ENCODE data around the gene IRX5.
A peak's percentile ranks its signal among the peaks of the same experiment; 100 is the strongest.

Gene IRX5

DNA sequence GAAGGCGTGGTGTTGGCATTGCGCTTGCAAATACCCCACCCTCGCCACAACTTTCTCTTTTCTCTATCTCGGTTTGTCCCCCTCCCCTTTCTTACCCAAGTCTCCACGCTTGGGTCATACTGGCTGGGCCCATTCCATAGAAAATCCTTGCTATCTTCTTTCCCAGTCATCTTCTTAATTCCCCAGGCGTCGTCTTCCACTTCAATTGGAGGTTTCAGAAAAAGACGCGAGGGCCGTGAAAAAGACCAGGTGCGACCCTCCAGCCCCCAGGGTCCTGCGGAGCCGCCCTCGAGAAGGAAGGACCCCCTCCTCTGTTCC is 8.3 kb downstream of the IRX5 start:
- Histone ChIP-seq H3K27me3 (replicated peaks) (peaks cover 83% of the 10 kb centered on the region), H3K4me3 (ENCODE audit: low read depth, low read length) (no peak overlapping the region)
- in situ Hi-C loops (cut with HindIII; ENCODE audit: low pct_ligation_motif_present, low sequenced_read_pairs), result loop anchor here (25.0 kb wide), 1 partner anchor 652 kb away; the partner anchor contains the start of gene IRX3

DNA sequence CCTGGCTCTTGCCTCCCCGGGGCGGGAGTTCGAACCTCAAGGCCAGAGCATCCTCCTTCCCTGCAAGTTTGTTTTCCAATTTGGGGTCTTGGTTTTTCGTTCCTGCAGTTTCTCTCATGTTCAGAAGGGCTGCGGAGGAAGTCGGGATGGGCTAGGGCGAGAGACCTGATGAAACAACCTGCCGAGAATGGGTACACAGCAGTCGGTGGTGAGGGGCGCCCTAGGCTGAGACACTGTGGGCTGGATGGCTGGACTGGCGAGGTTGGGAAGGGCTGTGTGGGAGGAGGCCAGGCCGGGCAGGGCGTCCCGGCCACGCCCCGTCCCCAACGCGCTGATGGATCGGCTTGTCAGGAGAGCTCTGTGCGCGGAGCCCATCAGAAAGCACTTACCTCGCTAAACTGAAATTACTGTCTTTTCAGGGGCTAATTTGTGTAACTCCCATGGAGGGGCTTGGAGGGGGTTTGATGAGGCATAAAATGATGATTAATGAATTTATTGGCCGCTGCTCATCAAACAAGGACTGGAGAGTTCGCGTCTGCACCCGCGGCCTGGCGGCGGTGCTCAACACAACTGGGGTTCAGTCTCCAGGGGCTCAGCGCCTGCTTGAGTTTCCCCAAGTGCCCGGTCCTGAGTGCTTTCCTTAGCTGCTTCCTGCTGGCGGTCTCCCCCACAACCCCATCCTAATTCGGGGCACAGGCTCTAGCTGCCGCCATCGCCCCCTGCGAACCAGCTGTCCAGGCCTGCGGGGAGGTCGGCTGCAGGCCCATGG is 9.0 kb downstream of the IRX5 start:
- Histone ChIP-seq H3K27ac (no peak overlapping the region), H3K27me3 (replicated peaks) (peaks cover 78% of the 10 kb centered on the region), H3K36me3 (replicated peaks) (no peaks in the 10 kb centered on the region), H3K4me3 (ENCODE audit: low read depth, low read length) (no peak overlapping the region)
- in situ Hi-C loops (cut with HindIII; ENCODE audit: low pct_ligation_motif_present, low sequenced_read_pairs), result loop anchor here (25.0 kb wide), 1 partner anchor 652 kb away; the partner anchor contains the start of gene IRX3
- DNase-seq, result no peak
- TF ChIP-seq, protein P1, sequence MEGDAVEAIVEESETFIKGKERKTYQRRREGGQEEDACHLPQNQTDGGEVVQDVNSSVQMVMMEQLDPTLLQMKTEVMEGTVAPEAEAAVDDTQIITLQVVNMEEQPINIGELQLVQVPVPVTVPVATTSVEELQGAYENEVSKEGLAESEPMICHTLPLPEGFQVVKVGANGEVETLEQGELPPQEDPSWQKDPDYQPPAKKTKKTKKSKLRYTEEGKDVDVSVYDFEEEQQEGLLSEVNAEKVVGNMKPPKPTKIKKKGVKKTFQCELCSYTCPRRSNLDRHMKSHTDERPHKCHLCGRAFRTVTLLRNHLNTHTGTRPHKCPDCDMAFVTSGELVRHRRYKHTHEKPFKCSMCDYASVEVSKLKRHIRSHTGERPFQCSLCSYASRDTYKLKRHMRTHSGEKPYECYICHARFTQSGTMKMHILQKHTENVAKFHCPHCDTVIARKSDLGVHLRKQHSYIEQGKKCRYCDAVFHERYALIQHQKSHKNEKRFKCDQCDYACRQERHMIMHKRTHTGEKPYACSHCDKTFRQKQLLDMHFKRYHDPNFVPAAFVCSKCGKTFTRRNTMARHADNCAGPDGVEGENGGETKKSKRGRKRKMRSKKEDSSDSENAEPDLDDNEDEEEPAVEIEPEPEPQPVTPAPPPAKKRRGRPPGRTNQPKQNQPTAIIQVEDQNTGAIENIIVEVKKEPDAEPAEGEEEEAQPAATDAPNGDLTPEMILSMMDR (IDR thresholded peaks at IDR 0.05; ENCODE audit: low read depth, low read length, missing control alignments), result no peak

More for the DNA sequence above, 8.3 kb downstream of the IRX5 start:
- no peak for DNase-seq
- TF ChIP-seq, protein P1 (IDR thresholded peaks at IDR 0.05; ENCODE audit: low read depth, low read length, missing control alignments), result no peak
- H3K27ac ChIP-seq, result no peak overlapping the region
- H3K36me3 ChIP-seq (replicated peaks), result no peaks in the 10 kb centered on the region

DNA sequence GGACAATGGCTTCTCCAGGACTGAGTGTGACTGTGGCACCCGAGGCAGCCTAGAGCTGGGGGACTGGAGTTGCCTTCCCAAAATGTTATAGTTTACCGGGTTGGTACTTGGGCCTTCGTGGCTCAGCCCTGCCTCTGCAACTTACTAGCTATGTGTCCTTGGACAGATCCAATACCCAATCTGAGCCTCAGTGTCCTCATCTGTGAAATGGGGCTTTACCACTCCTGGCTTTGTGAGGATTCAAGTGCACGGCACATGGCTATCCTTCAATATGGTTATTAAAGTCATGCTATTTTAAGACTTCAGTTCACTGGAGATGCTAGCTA is 9.6 kb downstream of the IRX5 start:
- Histone ChIP-seq H3K36me3 (replicated peaks) (no peaks in the 10 kb centered on the region), H3K4me3 (ENCODE audit: low read depth, low read length) (no peak overlapping the region), H3K27me3 (replicated peaks) (peaks cover 74% of the 10 kb centered on the region), H3K27ac (no peak overlapping the region)
- DNase-seq, result no peak
- TF ChIP-seq, protein P1 (IDR thresholded peaks at IDR 0.05; ENCODE audit: low read depth, low read length, missing control alignments), result no peak
- in situ Hi-C loops (cut with HindIII; ENCODE audit: low pct_ligation_motif_present, low sequenced_read_pairs), result loop anchor here (25.0 kb wide), 1 partner anchor 653 kb away; the partner anchor contains the start of gene IRX3

DNA sequence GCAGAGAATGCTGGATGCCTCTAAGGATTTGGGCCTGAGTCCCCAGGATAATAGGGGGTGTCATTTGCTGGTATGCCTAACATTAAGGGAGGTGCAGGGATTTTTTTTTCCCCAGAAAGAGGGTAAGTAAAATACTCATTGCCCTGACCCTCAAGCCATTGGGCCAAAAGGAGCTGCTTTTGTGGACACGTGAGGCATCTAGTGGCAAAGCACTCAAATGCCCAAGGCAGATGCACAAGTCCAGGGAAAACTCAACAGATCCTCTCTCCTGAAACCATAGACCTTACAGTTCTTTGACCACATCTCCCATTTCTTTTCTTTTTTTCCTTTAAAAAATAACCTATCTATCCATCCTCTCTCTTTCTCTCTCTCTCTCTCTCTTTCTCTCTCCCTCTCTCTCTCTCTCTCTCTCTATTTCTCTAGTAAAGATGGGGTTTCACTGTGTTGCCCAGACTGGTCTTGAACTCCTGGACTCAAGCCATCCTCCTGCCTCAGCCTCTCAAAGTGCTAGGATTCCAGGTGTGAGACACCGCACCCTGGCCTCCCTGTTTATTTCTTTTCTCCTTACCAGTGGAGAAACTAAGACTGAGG is 11.8 kb downstream of the IRX5 start:
- in situ Hi-C loops (cut with HindIII; ENCODE audit: low pct_ligation_motif_present, low sequenced_read_pairs), result loop anchor here (25.0 kb wide), 1 partner anchor 655 kb away; the partner anchor contains the start of gene IRX3
- no peaks in the 10 kb centered on the region for H3K36me3 ChIP-seq (replicated peaks)
- H3K4me3 ChIP-seq (ENCODE audit: low read depth, low read length), result no peak overlapping the region
- DNase-seq, result no peak
- no peak overlapping the region for H3K27ac ChIP-seq
- TF ChIP-seq, protein P1 (IDR thresholded peaks at IDR 0.05; ENCODE audit: low read depth, low read length, missing control alignments), result peak; percentile 18
- peaks cover 54% of the 10 kb centered on the region for H3K27me3 ChIP-seq (replicated peaks)

DNA sequence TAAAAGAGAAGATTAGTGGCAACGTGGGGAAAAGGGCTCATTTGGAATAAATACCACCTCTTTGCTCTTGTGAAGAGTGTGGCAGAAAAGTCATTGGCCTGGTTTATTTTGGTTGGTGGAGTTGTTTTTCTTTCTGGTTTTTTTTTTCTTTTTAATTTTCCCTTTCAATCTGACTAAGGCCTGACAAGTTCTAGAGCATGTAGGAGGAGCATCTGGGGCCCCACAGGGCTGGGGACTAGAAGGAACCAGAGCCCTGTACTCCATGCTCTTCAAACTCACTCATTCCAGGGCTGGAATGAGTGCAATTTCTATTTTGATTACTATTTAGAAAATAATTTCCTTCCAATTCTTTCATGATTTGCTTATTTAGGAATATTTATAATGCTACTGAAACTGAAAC is 13.3 kb downstream of the IRX5 start:
- Histone ChIP-seq H3K4me3 (ENCODE audit: low read depth, low read length) (no peak overlapping the region), H3K27me3 (replicated peaks) (peaks cover 38% of the 10 kb centered on the region), H3K27ac (no peak overlapping the region), H3K36me3 (replicated peaks) (no peaks in the 10 kb centered on the region)
- TF ChIP-seq, protein P1 (IDR thresholded peaks at IDR 0.05; ENCODE audit: low read depth, low read length, missing control alignments), result no peak
- DNase-seq, result no peak
- in situ Hi-C loops (cut with HindIII; ENCODE audit: low pct_ligation_motif_present, low sequenced_read_pairs), result loop anchor here (25.0 kb wide), 1 partner anchor 657 kb away; the partner anchor contains the start of gene IRX3

All from brain microvascular endothelial cell (primary cell).